Measurements from ENCODE around the gene LRRC75A.
"Not testable (repeated sequence)": the region's sequence is repeated elsewhere in the genome, so short reads cannot be mapped to it uniquely, and the experiment has no call there.

The LRRC75A gene

DNA sequence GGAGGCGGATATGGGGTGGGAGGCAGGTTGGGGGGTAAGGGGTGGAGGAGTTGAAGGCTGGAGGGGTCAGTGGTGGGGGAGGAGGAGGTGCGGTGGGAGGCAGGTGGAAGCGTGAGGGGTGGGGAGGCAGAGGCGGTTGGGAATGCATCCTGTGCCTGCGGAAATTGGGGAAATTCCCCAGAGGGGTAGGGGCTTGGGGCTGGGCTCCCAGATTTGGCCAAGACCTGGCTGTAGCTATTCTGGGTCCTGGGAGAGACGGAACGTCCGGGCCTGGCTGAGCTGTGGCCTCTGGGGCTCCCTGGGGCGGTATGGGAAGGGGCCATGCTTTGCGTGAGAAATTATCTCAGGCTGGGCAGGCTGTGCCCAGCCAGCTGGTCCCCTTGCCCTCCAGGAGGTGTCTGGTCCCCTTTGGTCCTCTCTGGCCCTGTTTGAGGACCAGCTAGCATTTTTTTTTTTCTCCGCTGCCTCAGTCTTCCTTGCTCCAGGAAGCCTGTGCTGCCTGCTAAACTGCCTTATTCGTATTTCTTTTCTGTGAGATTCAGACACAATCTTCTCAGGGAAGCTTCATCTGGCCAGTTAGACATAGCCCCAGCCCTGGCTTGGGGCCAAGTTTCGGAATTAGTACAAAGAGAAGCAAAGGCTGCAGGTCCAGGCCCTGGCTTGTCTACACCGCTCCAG is 83.9 kb downstream of the LRRC75A start:
- DNase-seq (ENCODE audit: low read depth): no peak
- TF ChIP-seq, protein P1, sequence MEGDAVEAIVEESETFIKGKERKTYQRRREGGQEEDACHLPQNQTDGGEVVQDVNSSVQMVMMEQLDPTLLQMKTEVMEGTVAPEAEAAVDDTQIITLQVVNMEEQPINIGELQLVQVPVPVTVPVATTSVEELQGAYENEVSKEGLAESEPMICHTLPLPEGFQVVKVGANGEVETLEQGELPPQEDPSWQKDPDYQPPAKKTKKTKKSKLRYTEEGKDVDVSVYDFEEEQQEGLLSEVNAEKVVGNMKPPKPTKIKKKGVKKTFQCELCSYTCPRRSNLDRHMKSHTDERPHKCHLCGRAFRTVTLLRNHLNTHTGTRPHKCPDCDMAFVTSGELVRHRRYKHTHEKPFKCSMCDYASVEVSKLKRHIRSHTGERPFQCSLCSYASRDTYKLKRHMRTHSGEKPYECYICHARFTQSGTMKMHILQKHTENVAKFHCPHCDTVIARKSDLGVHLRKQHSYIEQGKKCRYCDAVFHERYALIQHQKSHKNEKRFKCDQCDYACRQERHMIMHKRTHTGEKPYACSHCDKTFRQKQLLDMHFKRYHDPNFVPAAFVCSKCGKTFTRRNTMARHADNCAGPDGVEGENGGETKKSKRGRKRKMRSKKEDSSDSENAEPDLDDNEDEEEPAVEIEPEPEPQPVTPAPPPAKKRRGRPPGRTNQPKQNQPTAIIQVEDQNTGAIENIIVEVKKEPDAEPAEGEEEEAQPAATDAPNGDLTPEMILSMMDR (IDR thresholded peaks at IDR 0.05; ENCODE audit: control insufficient read depth, insufficient read depth, low read depth, low read length, missing control alignments): no peak
- H3K4me3 ChIP-seq (ENCODE audit: control insufficient read depth, low read depth, low read length): no peak overlapping the region

DNA sequence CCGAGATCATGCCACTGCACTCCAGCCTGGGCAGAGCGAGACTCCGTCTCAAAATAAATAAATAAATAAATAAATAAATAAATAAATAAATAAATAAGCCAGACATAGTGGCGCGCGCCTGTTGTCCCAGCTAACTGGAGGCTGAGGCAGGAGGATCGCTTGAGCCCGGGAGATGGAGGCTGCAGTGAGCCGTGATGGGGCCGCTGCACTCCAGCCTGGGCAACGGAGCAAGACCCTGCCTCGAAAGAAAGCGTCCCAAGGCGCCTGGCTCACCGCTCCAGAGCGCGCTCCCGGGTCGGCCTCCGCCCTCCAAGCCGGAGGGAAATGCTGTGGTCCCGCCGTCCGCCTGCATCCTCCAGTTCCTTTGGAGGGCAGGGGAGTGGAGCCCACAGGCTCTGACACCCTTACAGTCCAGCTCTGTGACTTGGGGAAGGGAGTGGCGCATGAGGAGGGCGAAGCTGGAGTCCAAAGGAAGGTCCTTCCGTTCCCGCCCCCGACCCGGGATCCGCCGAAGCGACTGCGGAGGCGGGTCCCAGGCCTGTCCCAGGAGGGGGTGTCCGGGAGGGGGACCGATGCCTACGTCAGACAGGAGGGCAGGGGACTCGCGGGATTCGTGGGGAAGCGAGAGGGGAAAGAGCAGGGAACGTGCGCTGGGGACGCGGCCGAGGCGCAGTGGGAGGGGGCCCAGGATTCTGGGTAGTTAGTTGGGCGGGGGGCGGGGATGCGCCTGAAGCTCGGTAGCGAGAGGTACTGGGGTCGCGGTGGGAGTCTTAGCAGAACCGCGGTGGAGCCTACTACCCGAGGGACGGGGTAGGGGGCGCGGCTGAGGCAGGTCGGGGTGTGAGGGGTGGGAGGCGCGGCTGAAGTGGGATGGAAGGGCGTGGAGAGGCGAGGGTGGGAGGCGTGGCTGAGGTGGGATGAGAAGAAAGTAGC is 85.0 kb downstream of the LRRC75A start:
- H3K4me3 ChIP-seq (ENCODE audit: control insufficient read depth, low read depth, low read length): peak overlapping the region; percentile 56
- no peak for DNase-seq (ENCODE audit: low read depth)
- TF ChIP-seq, protein P1 (IDR thresholded peaks at IDR 0.05; ENCODE audit: control insufficient read depth, insufficient read depth, low read depth, low read length, missing control alignments): no peak

DNA sequence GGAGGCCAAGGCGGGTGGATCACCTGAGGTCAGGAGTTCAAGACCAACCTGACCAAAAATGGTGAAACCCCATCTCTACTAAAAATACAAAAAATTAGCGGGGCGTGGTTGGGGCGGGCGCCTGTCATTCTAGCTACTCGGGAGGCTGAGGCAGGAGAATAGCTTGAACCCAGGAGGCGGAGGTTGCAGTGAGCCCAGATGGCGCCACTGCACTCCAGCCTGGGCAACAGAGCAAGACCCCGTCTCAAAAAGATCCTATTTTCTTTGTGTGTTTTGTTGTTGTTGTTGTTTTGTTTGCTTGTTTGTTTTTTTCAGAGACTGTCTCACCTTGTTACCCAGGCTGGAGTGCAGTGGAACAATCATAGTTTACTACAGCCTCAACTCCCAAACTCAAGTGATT is 88.1 kb downstream of the LRRC75A start:
- H3K4me3 ChIP-seq (ENCODE audit: control insufficient read depth, low read depth, low read length); DNase-seq (ENCODE audit: low read depth): not testable (repeated sequence)

DNA sequence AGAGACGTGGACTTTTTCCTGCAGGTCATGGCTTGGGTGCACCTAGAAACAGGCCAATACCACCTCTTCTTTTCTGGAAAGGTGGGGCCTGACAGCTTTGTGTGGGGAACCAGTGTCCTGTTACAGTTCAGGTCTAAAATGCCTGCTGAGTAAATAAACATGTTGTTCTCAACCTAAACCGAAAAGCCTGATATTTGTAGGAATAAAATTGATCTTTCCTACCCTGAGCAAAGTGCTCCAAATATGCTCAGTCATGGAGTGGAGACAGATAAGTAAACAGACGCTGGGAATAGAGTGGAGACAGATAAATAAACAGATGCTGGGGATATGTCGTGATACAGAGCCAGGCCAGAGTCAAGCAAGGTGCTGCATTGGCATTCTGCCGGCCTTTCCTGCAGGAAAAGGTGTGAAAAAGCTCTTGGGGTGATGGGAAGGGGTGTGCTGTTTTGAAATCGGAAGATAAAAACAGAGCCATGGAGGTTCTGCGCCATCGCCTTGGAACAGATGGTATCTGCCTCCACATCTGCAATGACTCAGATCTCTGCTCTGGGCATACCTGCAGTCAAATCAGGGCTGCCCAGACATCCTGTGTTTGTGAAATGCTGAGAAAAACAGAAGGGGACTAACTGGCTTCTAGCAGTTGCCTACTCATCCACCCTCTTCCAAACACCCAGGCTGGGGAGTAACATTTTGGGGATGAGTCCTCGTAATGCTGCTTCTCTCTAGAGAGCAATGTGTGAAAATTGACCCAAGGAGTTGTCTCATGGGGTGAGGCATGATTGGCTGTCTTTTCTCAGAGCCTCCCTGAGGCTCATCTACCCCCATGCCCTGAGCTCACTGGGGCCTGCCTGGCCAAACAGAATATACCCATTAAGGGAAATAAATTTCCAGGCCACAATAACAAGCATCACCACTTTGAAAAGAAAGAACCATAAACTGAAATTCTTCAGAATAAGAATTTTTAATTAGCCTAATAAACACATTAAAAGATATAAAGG is 93.4 kb downstream of the LRRC75A start:
- no peak for DNase-seq (ENCODE audit: low read depth)
- no peak overlapping the region for H3K4me3 ChIP-seq (ENCODE audit: control insufficient read depth, low read depth, low read length)
- TF ChIP-seq, protein P1 (IDR thresholded peaks at IDR 0.05; ENCODE audit: control insufficient read depth, insufficient read depth, low read depth, low read length, missing control alignments): no peak

DNA sequence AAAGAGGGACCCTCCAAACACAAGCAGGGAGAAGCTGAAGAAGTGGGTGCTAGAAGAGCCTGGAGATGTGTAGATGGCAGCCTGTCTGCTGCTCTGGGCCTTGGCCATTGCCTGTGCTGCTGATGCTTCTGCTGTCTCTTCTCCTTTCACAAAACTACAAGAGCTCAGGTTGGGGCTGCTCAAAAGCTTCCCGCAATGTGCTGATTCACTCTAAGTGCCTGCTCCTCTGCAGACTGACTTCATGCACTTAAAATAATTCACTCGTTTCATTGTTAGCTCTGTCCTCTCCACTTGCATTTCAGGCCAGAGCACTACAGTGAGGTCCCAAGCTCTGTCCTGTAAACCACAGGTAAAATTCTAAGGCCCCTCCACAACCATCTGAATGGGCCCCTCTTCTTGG is 95.3 kb downstream of the LRRC75A start:
- DNase-seq (ENCODE audit: low read depth); H3K4me3 ChIP-seq (ENCODE audit: control insufficient read depth, low read depth, low read length): not testable (repeated sequence)

DNA sequence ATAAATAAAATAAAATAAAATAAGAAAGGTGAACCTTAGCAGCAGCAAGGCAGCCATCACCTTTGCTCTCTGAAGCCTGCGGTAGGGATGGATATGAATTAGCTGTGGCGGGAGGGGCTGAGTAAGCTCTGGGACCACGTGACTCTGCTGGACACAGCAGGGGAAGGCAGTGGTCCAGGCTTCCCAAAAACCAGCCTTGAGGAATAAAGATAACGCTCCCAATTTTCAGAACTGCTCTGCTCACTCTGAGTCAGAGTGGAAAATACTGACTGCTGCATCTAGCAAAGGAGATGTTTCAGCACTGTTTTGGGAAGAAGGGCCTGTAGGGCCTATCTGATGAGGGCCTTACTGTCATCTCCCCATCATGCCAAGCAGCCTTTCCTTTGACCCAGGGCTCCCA is 96.1 kb downstream of the LRRC75A start:
- DNase-seq (ENCODE audit: low read depth); H3K4me3 ChIP-seq (ENCODE audit: control insufficient read depth, low read depth, low read length): not testable (repeated sequence)

DNA sequence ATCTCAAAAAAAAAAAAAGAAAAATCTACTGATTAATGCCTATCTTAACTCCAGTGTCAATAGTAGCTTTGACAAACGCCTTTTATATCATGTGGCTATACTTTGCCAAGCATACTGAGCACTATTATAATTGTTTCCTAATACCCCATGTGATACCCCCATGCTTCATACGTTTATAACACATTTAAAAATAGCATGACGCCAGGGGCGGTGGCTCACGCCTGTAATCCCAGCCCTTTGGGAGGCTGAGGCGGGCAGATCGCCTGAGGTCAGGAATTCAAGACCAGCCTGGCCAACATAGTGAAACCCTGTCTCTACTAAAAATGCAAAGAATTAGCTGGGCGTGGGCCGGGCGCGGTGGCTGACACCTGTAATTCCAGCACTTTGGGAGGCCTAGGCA is 99.5 kb downstream of the LRRC75A start:
- not testable (repeated sequence) for DNase-seq (ENCODE audit: low read depth); H3K4me3 ChIP-seq (ENCODE audit: control insufficient read depth, low read depth, low read length)
